Measurements from ENCODE around the gene SUN2. TPM values are rescaled to one million over a fixed set of nuclear protein-coding genes. Genes with fewer than 3 reads are reported as not detected.

The SUN2 gene
- polyA plus RNA-seq, 1 donor from 2014 or later, result 172 TPM

- H3F3A ChIP-seq (ENCODE audit: insufficient read depth, low read length, poor library complexity, severe bottlenecking), result no peaks in the 10 kb centered on the region
- peaks cover 14% of the 10 kb centered on the region for H3K79me2 ChIP-seq (replicated peaks; ENCODE audit: insufficient read depth, low read length)
- H3K4me3 ChIP-seq (ENCODE audit: low read length), result no peak overlapping the region
- H2AFZ ChIP-seq (ENCODE audit: low read depth, low read length), result no peak overlapping the region
- no peak overlapping the region for H3K27ac ChIP-seq (ENCODE audit: low read length)
- H3K9me2 ChIP-seq (ENCODE audit: insufficient read depth, low read length), result no peaks in the 10 kb centered on the region
- TF ChIP-seq REST (IDR thresholded peaks at IDR 0.05; ENCODE audit: borderline replicate concordance), result no peak
- TF ChIP-seq TAF1 (IDR thresholded peaks at IDR 0.05; ENCODE audit: low read depth), result no peak
- no peak for TF ChIP-seq RAD21 (conservative IDR thresholded peaks at IDR 0.05)
- TF ChIP-seq CTCF (IDR thresholded peaks at IDR 0.05; ENCODE audit: poor library complexity, severe bottlenecking), result no peak
- no peak for TF ChIP-seq MXI1 (conservative IDR thresholded peaks at IDR 0.05; ENCODE audit: poor library complexity, severe bottlenecking)
- TF ChIP-seq POLR2AphosphoS5 (IDR thresholded peaks at IDR 0.05), result no peak
- TF ChIP-seq EZH2 (IDR thresholded peaks at IDR 0.05; ENCODE audit: borderline replicate concordance, insufficient read depth, low read length, poor library complexity, severe bottlenecking), result no peak
- TF ChIP-seq SMC3 (conservative IDR thresholded peaks at IDR 0.05; ENCODE audit: poor library complexity), result no peak
- no peak for TF ChIP-seq EP300 (conservative IDR thresholded peaks at IDR 0.05; ENCODE audit: poor library complexity, severe bottlenecking)
- H3K9ac ChIP-seq (ENCODE audit: low read length), result no peak overlapping the region
- no peak overlapping the region for H3K4me2 ChIP-seq (ENCODE audit: low read length)
- H3K36me3 ChIP-seq (ENCODE audit: insufficient read depth, low read length), result no peaks in the 10 kb centered on the region
- no peaks in the 10 kb centered on the region for H4K20me1 ChIP-seq (ENCODE audit: insufficient read depth)
- H3K9me3 ChIP-seq (ENCODE audit: low read length), result no peaks in the 10 kb centered on the region
- no peaks in the 10 kb centered on the region for H3K27me3 ChIP-seq (ENCODE audit: insufficient read depth, low read depth, low read length)
Observed at GRCh38 chr22:38718414-38718813, 37.4 kb downstream of the SUN2 start.

- Histone ChIP-seq H3K36me3 (ENCODE audit: insufficient read depth, low read length) (no peaks in the 10 kb centered on the region), H3F3A (ENCODE audit: insufficient read depth, low read length, poor library complexity, severe bottlenecking) (no peaks in the 10 kb centered on the region), H3K9me2 (ENCODE audit: insufficient read depth, low read length) (no peaks in the 10 kb centered on the region), H4K20me1 (ENCODE audit: insufficient read depth) (no peaks in the 10 kb centered on the region), H2AFZ (ENCODE audit: low read depth, low read length) (no peak overlapping the region), H3K4me3 (ENCODE audit: low read length) (no peak overlapping the region), H3K27ac (ENCODE audit: low read length) (no peak overlapping the region), H3K4me2 (ENCODE audit: low read length) (no peak overlapping the region), H3K79me2 (replicated peaks; ENCODE audit: insufficient read depth, low read length) (peaks cover 25% of the 10 kb centered on the region), H3K9ac (ENCODE audit: low read length) (no peak overlapping the region), H3K9me3 (ENCODE audit: low read length) (no peaks in the 10 kb centered on the region), H3K27me3 (ENCODE audit: insufficient read depth, low read depth, low read length) (no peaks in the 10 kb centered on the region)
- no peak for TF ChIP-seq EZH2 (IDR thresholded peaks at IDR 0.05; ENCODE audit: borderline replicate concordance, insufficient read depth, low read length, poor library complexity, severe bottlenecking)
- no peak for TF ChIP-seq RAD21 (conservative IDR thresholded peaks at IDR 0.05)
- no peak for TF ChIP-seq MXI1 (conservative IDR thresholded peaks at IDR 0.05; ENCODE audit: poor library complexity, severe bottlenecking)
- no peak for TF ChIP-seq TAF1 (IDR thresholded peaks at IDR 0.05; ENCODE audit: low read depth)
- TF ChIP-seq CTCF (IDR thresholded peaks at IDR 0.05; ENCODE audit: poor library complexity, severe bottlenecking), result no peak
- TF ChIP-seq EP300 (conservative IDR thresholded peaks at IDR 0.05; ENCODE audit: poor library complexity, severe bottlenecking), result no peak
- no peak for TF ChIP-seq REST (IDR thresholded peaks at IDR 0.05; ENCODE audit: borderline replicate concordance)
- no peak for TF ChIP-seq POLR2AphosphoS5 (IDR thresholded peaks at IDR 0.05)
- TF ChIP-seq SMC3 (conservative IDR thresholded peaks at IDR 0.05; ENCODE audit: poor library complexity), result no peak
Observed at GRCh38 chr22:38717244-38717643, 38.6 kb downstream of the SUN2 start.

Data from neural cell (in vitro differentiated cells).